Measurements from ENCODE around the gene ART5.
"Not testable (repeated sequence)": the region's sequence is repeated elsewhere in the genome, so short reads cannot be mapped to it uniquely, and the experiment has no call there.

Gene ART5

DNA sequence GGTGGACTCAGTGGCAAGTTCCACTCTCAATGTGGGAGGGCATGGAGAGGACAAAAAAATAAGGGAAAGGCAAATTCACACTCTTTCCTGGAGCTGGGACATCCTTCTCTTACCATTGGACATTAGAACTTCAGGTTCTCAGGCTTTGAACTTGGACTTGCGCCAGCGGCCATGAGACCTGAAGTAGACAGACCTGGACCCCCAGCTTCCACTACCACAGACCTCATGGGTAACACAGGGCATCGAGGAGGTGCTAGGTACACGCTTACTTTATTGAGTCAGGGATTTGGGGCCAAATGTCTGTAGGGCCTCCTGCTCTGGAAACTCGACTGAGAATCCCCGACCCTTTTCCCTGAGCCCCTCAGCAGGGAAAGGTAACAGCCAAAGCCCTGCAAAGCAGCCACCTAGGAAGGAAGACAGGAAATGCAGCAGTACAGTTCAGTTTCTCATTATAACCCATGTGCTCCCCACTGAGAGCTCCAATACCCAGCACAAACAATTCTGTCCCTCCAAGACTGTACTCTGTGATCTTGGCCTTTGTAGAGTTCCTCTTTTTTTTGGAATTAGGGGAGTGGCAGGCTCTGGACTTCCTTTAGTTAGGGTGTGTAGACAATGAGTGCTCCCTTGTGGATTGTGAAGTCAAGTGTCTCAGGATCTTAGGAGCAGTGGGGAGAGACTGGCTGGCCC is 23.7 kb upstream of the ART5 start:
- H3K9ac ChIP-seq (ENCODE audit: insufficient read length, low read depth), result no peak overlapping the region
- peaks cover 58% of the 10 kb centered on the region for H3K36me3 ChIP-seq (ENCODE audit: insufficient read depth, insufficient read length, low read length)
- no peaks in the 10 kb centered on the region for H3K4me1 ChIP-seq (ENCODE audit: insufficient read depth, insufficient read length)
- no peak overlapping the region for H3K4me3 ChIP-seq (ENCODE audit: insufficient read length, low read depth)
- no peaks in the 10 kb centered on the region for H3K27me3 ChIP-seq (ENCODE audit: insufficient read depth, insufficient read length)
- H3K9me3 ChIP-seq (ENCODE audit: insufficient read depth, low read length), result no peaks in the 10 kb centered on the region
- no peak for DNase-seq (ENCODE audit: low read depth, low spot score)
- no peak for TF ChIP-seq SUZ12 (IDR thresholded peaks at IDR 0.05; ENCODE audit: extremely low read depth, insufficient read depth, insufficient read length)
- no peak for TF ChIP-seq ZNF274 (IDR thresholded peaks at IDR 0.05; ENCODE audit: low read depth, low read length)
- no peak for TF ChIP-seq YY1 (IDR thresholded peaks at IDR 0.05; ENCODE audit: insufficient read depth, insufficient read length)

GRCh38 chr11:3664032-3664630 is 22.3 kb upstream of the ART5 start:
- no peaks in the 10 kb centered on the region for H3K9me3 ChIP-seq (ENCODE audit: insufficient read depth, low read length)
- TF ChIP-seq YY1 (IDR thresholded peaks at IDR 0.05; ENCODE audit: insufficient read depth, insufficient read length) (no peak), SUZ12 (IDR thresholded peaks at IDR 0.05; ENCODE audit: extremely low read depth, insufficient read depth, insufficient read length) (no peak), ZNF274 (IDR thresholded peaks at IDR 0.05; ENCODE audit: low read depth, low read length) (no peak)
- no peak overlapping the region for H3K4me3 ChIP-seq (ENCODE audit: insufficient read length, low read depth)
- DNase-seq (ENCODE audit: low read depth, low spot score), result no peak
- peaks cover 46% of the 10 kb centered on the region for H3K36me3 ChIP-seq (ENCODE audit: insufficient read depth, insufficient read length, low read length)
- H3K9ac ChIP-seq (ENCODE audit: insufficient read length, low read depth), result no peak overlapping the region
- H3K4me1 ChIP-seq (ENCODE audit: insufficient read depth, insufficient read length), result no peaks in the 10 kb centered on the region
- H3K27me3 ChIP-seq (ENCODE audit: insufficient read depth, insufficient read length), result no peaks in the 10 kb centered on the region

GRCh38 chr11:3662856-3663255 is 21.1 kb upstream of the ART5 start:
- H3K9ac ChIP-seq (ENCODE audit: insufficient read length, low read depth), result no peak overlapping the region
- peaks cover 37% of the 10 kb centered on the region for H3K36me3 ChIP-seq (ENCODE audit: insufficient read depth, insufficient read length, low read length)
- TF ChIP-seq YY1 (IDR thresholded peaks at IDR 0.05; ENCODE audit: insufficient read depth, insufficient read length) (no peak), ZNF274 (IDR thresholded peaks at IDR 0.05; ENCODE audit: low read depth, low read length) (no peak), SUZ12 (IDR thresholded peaks at IDR 0.05; ENCODE audit: extremely low read depth, insufficient read depth, insufficient read length) (no peak)
- no peaks in the 10 kb centered on the region for H3K4me1 ChIP-seq (ENCODE audit: insufficient read depth, insufficient read length)
- H3K27me3 ChIP-seq (ENCODE audit: insufficient read depth, insufficient read length), result no peaks in the 10 kb centered on the region
- no peak overlapping the region for H3K4me3 ChIP-seq (ENCODE audit: insufficient read length, low read depth)
- no peaks in the 10 kb centered on the region for H3K9me3 ChIP-seq (ENCODE audit: insufficient read depth, low read length)
- no peak for DNase-seq (ENCODE audit: low read depth, low spot score)

GRCh38 chr11:3660960-3661359 is 19.2 kb upstream of the ART5 start:
- no peak overlapping the region for H3K9ac ChIP-seq (ENCODE audit: insufficient read length, low read depth)
- no peak for DNase-seq (ENCODE audit: low read depth, low spot score)
- no peaks in the 10 kb centered on the region for H3K4me1 ChIP-seq (ENCODE audit: insufficient read depth, insufficient read length)
- no peaks in the 10 kb centered on the region for H3K27me3 ChIP-seq (ENCODE audit: insufficient read depth, insufficient read length)
- H3K4me3 ChIP-seq (ENCODE audit: insufficient read length, low read depth), result no peak overlapping the region
- H3K9me3 ChIP-seq (ENCODE audit: insufficient read depth, low read length), result no peaks in the 10 kb centered on the region
- TF ChIP-seq YY1 (IDR thresholded peaks at IDR 0.05; ENCODE audit: insufficient read depth, insufficient read length) (no peak), SUZ12 (IDR thresholded peaks at IDR 0.05; ENCODE audit: extremely low read depth, insufficient read depth, insufficient read length) (no peak), ZNF274 (IDR thresholded peaks at IDR 0.05; ENCODE audit: low read depth, low read length) (no peak)
- H3K36me3 ChIP-seq (ENCODE audit: insufficient read depth, insufficient read length, low read length), result peaks cover 20% of the 10 kb centered on the region

GRCh38 chr11:3659595-3660515 is 18.1 kb upstream of the ART5 start:
- no peaks in the 10 kb centered on the region for H3K27me3 ChIP-seq (ENCODE audit: insufficient read depth, insufficient read length)
- no peaks in the 10 kb centered on the region for H3K4me1 ChIP-seq (ENCODE audit: insufficient read depth, insufficient read length)
- no peak for TF ChIP-seq SUZ12 (IDR thresholded peaks at IDR 0.05; ENCODE audit: extremely low read depth, insufficient read depth, insufficient read length)
- no peak for TF ChIP-seq ZNF274 (IDR thresholded peaks at IDR 0.05; ENCODE audit: low read depth, low read length)
- TF ChIP-seq YY1 (IDR thresholded peaks at IDR 0.05; ENCODE audit: insufficient read depth, insufficient read length), result no peak
- no peak for DNase-seq (ENCODE audit: low read depth, low spot score)
- peaks cover 9% of the 10 kb centered on the region for H3K36me3 ChIP-seq (ENCODE audit: insufficient read depth, insufficient read length, low read length)
- H3K9ac ChIP-seq (ENCODE audit: insufficient read length, low read depth), result no peak overlapping the region
- H3K4me3 ChIP-seq (ENCODE audit: insufficient read length, low read depth), result no peak overlapping the region
- no peaks in the 10 kb centered on the region for H3K9me3 ChIP-seq (ENCODE audit: insufficient read depth, low read length)

DNA sequence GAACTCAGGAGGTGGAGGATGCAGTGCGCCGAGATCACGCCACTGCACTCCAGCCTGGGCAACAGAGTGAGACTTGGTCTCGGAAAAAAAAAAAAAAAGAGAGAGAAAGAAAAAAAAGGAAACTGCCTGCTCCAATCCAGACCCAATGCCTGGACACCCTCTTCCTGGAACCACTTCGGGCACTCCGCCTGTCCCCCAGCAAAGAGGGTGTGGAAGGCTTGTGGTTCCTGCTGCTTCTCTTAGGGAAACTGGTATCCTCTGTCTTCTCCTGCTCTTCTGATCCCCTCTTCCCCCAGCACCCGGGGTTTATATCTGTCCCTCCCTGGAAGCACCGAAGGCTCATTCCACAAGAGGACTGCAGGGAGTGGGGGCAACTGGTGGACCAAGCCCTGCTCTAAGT is 16.5 kb upstream of the ART5 start:
- Histone ChIP-seq H3K4me3 (ENCODE audit: insufficient read length, low read depth) (no peak overlapping the region), H3K9ac (ENCODE audit: insufficient read length, low read depth) (no peak overlapping the region), H3K9me3 (ENCODE audit: insufficient read depth, low read length) (no peaks in the 10 kb centered on the region), H3K4me1 (ENCODE audit: insufficient read depth, insufficient read length) (no peaks in the 10 kb centered on the region), H3K27me3 (ENCODE audit: insufficient read depth, insufficient read length) (no peaks in the 10 kb centered on the region), H3K36me3 (ENCODE audit: insufficient read depth, insufficient read length, low read length) (no peaks in the 10 kb centered on the region)
- DNase-seq (ENCODE audit: low read depth, low spot score), result no peak
- no peak for TF ChIP-seq ZNF274 (IDR thresholded peaks at IDR 0.05; ENCODE audit: low read depth, low read length)
- TF ChIP-seq YY1 (IDR thresholded peaks at IDR 0.05; ENCODE audit: insufficient read depth, insufficient read length), result no peak
- no peak for TF ChIP-seq SUZ12 (IDR thresholded peaks at IDR 0.05; ENCODE audit: extremely low read depth, insufficient read depth, insufficient read length)

DNA sequence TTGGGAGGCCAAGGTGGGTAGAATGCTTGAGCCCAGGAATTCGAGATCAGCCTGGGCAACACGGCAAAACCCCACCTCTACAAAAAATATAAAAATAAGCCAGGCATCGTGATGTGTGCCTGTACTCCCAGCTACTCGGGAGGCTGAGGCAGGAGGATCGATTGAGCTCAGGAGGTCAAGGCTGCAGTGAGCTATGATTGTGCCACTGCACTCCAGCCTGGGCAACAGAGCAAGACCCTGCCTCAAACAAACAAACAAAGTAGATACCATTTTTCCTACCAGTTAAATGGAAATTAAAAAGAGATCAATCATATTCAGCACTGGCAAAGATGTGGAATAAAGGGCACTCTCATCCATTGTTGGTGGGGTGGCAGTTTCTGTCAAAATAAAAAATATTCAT is 15.5 kb upstream of the ART5 start:
- H3K27me3 ChIP-seq (ENCODE audit: insufficient read depth, insufficient read length); H3K36me3 ChIP-seq (ENCODE audit: insufficient read depth, insufficient read length, low read length); H3K9me3 ChIP-seq (ENCODE audit: insufficient read depth, low read length); H3K4me1 ChIP-seq (ENCODE audit: insufficient read depth, insufficient read length); H3K4me3 ChIP-seq (ENCODE audit: insufficient read length, low read depth); H3K9ac ChIP-seq (ENCODE audit: insufficient read length, low read depth); DNase-seq (ENCODE audit: low read depth, low spot score): not testable (repeated sequence)

Data from NT2/D1 (cell line).